Activated naive CD8-positive, alpha-beta T cell treated with anti-CD3 and anti-CD28 coated beads, Interleukin-2, amount 50 U/mL, for 16 hours (primary cell): ENCODE data around the gene WDR5.
"Not testable (repeated sequence)": the region's sequence is repeated elsewhere in the genome, so short reads cannot be mapped to it uniquely, and the experiment has no call there.

Experiments
- DNase-seq: peaks from one replicate; pipeline ENCODE4 v3.0.0-alpha.2; 2020; ENCODE audit warnings: low read depth, low spot score

WDR5 gene

DNA sequence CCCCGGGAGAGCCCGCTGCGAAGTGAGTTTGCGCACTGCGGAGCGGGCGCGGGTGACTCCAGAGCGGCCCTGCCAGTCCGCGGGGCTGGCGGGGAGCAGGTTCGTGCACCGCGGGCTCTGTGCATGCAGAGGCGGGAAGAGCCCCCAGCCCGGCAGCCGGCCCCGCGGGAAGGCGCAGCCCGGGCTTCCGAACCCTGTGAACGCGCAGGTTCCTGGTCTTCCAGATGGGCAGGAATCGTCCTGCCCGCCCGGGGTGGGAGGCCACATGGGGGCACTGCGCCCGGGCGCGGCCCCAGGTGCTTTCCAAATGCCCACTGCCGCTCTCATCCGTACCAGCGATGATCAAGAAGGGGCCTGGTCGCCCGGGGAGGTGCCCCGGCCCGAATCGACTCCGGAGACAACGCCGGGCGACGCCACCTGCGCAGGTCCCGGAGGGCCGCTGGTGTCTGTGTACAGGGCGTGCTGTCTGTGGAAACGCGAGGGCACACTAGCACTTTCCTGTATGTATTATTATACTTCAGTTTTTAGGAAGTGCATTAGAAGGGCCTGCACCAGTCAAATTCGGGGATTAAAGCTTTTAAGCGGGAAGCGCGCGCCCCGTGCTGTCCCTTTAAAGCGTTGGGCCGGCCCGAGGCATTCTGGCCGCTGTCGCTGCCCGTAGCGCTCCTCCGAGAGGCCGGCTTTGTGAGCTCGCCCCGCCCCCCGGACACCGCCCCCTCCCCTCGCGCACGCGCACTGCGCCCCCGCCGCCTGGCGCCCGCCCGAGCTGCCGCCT lies at the start of gene WDR5:
WDR5 (plus strand) TSS at position 740 of the 775 bp plus-strand sequence. CDS start 3,796 bp downstream, outside the sequence.
- peak; percentile 74 for DNase-seq

DNA sequence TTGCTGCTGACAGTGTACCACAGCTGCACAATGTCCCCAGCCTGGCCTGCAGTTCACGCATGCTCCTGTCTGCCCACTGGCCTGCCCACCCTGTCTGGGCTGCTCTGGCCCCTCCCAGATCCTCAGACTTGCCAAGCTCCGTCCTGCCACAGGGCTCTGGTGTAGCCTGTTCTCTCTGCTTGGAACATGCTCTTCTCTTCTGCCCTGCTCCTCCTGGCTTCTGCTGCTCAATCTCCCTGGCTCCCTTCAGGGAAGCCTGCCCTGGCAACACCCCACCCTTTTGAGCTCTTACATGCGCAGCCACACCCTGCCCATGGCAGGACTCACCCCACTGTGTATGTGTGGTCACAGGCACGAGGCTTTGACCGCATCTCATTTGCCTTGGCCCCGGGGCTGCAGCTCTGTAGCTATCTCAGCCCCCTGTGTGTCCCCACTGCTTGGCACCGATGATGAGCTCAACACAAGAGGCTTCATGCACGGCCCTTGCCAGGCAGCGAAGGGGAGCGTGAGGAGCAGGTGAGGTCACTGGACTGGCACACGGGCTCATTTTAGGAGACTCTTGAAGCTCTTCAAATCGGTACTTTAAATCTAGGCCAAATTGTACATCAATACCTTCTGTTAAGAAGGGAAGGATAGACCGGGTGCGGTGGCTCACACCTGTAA lies 47.7 kb upstream of the WDR5 start:
- DNase-seq: no peak

DNA sequence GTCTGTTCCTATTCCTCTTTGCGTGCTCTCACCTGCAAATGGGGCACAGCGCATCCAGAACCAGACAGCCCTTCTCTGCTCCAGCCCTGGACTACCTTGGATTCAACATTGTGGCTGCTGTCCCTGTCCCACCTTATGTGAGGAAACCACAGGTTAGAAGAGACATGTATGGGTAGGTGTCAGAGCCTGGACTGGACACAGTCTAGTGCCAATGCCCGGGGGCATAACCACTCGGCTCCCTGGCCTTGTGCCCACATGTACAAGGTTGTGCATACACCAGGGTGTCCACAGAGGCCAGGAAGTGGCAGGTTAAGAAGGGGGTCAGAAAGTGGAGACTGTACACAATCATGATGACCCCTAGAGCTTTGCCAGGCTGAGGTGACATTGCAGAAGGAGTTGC lies 45.9 kb upstream of the WDR5 start:
- no peak for DNase-seq

GRCh38 chr9:134099123-134099761 lies 36.6 kb upstream of the WDR5 start:
- peak; percentile 14 for DNase-seq

- DNase-seq: no peak
These were observed 35.8 kb upstream of the WDR5 start for GRCh38 chr9:134100040-134100439.

DNA sequence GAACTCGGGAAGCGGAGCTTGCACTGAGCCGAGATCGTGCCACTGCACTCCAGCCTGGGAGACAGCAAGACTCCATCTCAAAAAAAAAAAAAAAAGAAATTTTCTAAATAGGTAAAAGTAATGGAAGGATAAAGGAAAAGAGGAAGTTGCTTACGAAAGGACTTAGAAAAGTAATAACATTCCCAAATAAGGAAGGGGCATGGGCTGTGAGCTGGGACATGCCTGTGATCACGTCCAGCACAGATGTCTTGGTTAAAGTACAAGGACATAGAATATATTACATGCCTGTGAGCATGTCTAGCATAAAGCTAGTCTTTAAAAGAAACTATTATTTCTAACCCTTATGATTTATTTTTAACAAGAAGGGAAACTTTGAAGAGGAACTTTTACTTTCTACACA lies 34.7 kb upstream of the WDR5 start:
- not testable (repeated sequence) for DNase-seq

GRCh38 chr9:134101623-134102149 lies 34.2 kb upstream of the WDR5 start:
- no peak for DNase-seq

DNA sequence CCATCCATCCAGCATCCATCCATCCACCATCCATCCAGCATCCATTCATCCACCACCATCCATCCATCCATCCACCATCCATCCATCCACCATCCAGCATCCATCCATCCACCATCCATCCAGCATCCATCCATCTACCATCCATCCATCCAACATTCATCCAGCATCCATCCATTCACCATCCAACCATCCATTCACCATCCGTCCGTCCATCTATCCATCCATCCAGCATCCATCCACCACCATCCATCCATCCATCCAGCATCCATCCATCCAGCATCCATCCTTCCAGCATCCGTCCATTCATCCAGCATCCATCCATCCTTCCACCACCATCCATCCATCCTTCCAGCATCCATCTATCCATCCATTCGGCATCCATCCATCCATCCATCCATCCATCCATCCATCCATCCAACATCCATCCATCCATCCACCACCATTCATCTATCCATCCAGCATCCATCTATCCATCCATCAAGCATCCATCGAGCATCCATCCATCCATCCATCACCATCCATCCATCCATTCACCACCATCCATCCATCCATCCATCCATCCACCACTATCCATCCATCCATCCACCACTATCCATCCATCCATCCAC lies 32.4 kb upstream of the WDR5 start:
- DNase-seq: no peak

DNA sequence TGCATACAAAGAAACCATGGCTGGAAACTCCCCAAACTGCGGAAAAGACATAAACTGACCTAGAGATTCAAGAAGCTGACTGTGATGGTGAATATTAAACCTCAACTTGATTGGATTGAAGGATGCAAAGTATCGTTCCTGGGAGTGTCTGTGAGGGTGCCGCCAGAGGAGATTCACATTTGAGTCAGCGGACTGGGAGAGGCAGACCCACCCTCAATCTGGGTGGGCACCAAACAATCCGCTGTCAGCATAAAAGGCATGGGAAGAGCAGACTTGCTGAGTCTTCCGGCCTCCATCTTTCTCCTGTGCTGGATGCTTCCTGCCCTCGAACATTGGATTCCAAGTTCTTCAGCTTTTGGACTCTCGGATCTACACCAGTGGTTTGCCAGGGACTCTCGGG lies 24.8 kb upstream of the WDR5 start:
- DNase-seq: no peak

GRCh38 chr9:134112561-134112960 lies 23.3 kb upstream of the WDR5 start:
- DNase-seq: no peak

- not testable (repeated sequence) for DNase-seq
These were observed 16.9 kb upstream of the WDR5 start for GRCh38 chr9:134118972-134119371.

DNA sequence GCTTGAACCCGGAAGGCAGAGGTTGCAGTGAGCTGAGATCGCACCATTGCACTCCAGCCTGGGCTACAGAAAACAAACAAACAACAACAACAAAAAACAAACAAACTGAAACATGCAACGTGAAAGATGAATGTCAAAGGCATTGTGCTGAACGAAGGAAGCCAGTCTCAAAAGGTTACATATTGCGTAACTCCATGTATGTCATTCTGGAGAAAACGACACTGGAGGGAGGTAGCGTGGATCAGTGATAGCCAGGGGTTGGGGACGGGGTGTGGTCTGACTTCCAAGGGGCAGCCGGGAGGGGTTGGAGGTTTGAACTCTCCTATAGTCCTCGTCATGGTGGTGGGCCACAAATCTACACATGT lies 12.1 kb upstream of the WDR5 start:
- no peak for DNase-seq

DNA sequence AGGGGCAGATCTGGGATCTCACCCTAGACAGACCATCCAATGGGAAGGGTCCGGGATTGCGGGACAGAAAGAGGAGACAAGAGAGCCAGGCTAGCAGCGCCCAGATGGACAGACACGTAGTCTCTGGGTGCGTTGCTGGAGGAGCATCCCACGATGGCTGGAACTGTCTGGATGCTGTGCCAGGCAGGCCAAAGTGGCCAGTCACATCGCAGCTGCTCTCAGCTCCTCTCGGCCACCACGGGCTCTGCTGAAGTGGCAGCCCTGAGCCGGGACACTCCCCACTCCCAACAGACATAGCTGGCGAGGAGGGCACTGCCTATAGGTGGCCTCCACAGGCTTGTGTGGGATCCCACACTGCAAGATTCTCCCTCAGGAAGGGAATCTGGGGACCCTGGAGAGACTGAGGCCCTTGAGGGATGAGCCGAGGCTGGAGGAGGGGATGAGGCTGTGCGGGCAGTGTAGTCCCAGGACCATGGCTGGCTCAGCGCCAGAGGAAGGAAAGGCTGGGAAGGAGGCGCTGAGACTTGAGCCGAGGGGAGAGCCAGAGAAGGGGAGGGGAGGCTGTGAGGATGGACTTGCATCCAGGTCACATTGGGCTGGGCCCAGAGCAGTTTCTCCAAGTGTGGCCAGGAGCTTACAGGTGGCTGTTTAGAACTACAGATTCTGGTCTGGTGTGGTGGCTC lies 10.3 kb upstream of the WDR5 start:
- DNase-seq: no peak

DNA sequence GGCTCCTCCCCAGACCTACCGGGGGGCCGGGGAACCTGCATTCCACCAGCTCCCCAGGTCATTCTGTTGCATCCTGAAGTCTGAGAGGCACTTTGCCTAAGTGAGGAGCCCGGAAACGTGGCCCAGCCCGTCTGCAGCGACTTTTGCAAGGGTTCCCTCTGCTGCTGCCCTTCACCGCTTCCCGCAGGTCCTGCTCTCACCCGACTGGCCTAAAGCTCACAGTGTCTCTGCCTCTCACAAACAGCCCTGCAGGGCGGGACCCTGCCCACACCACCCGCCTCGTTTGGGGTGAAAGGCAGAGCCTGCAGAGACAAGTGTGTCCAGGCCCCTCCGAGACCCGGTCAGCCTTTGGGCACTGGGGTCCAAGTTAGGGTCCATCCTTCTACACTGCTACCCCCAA lies 9.5 kb upstream of the WDR5 start:
- no peak for DNase-seq

DNA sequence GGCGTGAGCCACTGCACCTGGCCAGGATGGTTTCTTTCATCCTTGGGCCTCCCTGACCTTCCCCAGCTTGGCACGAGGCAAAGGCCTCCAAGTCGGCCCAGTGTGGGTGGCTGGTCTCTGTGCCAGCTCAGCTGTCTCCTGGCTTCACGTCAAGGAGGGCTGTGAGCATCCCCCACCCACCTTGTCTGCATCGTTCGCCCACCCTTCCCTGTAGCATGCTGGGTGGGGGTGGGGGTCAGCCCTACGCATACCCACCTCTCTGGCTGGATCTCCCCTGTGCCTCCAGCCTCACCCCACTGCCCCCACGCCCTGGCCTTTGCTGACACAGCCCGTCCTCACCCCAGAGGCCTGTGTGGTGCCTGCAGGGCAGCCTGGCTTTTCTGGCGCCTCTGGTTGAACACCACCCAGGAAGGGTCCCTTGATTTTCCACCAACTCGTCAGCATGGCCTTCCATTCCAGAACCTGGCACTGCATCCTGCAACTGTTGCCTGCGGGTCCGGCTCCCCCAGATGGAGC lies 8.8 kb upstream of the WDR5 start:
- no peak for DNase-seq

DNA sequence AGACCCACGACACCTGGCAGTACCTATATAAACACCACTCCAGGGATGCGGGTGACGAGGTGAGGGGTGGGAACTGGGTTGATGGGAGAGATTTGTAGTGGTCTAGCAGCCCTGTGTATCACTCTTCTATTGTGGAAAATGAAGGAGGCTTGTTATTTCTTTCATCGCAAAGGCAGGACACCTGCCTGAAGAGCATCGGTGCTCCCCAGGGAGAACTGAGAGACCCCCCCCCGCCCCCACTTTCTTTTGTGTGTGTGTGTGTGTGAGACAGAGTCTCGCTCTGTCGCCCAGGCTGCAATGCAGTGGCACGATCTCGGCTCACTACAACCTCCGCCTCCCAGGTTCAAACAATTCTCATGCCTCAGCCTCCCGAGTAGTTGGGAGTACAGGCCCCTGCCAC lies 8.3 kb upstream of the WDR5 start:
- no peak for DNase-seq

- no peak for DNase-seq
These were observed 6.9 kb upstream of the WDR5 start for GRCh38 chr9:134128727-134129679.

DNA sequence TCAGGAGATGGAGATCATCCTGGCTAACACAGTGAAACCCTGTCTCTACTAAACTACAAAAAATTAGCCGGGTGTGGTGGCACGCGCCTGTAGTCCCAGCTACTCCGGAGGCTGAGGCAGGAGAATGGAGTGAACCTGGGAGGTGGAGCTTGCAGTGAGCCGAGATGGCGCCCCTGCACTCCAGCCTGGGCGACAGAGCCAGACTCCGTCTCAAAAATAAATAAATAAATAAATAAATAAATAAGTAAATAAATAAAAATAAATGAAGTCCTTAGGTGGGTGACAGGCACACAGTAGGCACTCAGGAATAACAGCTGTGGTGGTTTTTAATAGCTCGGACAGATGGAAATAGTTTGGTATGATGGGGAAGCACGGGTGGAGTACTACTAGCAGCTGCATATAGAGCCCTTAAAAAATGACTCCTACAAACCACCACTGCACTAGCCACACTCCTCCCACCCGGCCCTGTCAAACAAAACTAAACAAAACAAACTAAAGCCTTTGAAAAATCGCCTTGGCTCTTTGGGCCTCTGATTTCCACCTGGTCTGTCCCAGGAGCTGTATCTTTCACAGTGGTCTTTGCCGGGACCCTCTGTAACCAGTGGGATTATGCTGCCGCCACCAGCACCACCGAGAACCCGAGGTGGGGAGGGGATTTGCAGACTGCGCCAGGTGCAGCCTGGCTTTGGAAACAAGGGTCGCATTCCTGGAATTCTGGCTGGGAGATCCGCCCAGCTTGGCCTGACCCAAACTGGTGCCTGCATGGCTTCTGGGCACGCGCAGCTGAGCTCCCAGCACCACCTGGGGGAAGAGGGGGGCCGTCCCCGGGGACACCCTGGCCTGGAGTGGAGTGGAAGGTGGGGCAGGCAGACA lies 5.1 kb upstream of the WDR5 start:
- DNase-seq: no peak
